ENCODE data around the gene EMC8. TPM values are rescaled to one million over a fixed set of nuclear protein-coding genes. Genes with fewer than 3 reads are reported as not detected.

Gene EMC8
- total RNA-seq, 1 donor from 2014 or later: 41.4 TPM

- no peak for DNase-seq (ENCODE audit: extremely low spot score, unreplicated experiment)
- Mint-ChIP-seq H3K4me3 (no peak overlapping the region), H3K27ac (no peak overlapping the region), H3K27me3 (peaks cover 50% of the 10 kb centered on the region), H3K36me3 (no peaks in the 10 kb centered on the region), H3K9me3 (no peaks in the 10 kb centered on the region), H3K4me1 (ENCODE audit: unreplicated experiment) (no peaks in the 10 kb centered on the region)
- no peak for TF ChIP-seq CTCF (conservative IDR thresholded peaks at IDR 0.05)
Observed at GRCh38 chr16:85816159-85816558, 16.8 kb upstream of the EMC8 start.

DNA sequence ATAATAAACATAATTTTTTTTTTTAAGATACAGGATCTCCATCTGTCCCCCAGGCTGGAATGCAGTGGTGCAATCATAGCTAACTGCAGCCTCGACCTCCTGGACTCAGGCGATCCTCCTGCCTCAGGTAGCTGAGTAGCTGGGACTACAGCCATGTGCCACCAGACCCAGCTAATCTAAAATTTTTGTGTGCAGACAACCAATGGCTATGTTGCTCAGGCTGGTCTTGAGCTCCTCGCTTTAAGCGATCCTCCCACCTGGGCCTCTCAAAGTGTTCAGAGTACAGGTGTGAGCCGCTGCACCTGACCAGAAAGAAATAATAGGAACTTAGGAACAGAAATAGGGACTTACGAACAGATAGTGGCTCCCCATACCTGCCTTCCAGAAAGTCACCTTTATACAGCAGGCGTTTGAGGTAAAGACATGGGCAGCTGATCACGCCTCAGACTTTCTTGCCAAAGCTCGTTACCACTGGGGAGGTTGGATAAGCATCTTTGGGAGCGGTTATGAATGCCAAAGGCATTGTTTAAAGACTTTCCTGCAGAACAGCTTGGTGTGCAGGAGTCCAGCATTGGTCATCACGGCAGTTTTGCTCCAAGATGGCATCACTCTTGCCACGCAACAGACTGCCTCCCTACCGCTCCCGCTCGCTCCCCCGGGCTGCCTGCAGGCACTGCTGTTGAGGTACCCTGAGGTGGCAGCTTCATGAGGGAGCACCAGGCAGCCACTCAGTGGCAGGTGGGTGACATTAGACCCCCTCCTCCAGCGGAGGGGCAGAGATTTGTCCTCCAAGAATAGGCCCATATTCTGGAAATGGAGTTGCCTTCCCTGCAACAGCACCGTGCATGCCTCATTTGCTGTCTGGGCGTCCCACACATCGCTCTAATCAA lies 13.7 kb upstream of the EMC8 start:
- no peak overlapping the region for H3K4me3 Mint-ChIP-seq
- peaks cover 33% of the 10 kb centered on the region for H3K27me3 Mint-ChIP-seq
- H3K36me3 Mint-ChIP-seq: no peaks in the 10 kb centered on the region
- H3K9me3 Mint-ChIP-seq: no peaks in the 10 kb centered on the region
- no peak for TF ChIP-seq CTCF (conservative IDR thresholded peaks at IDR 0.05)
- no peak for DNase-seq (ENCODE audit: extremely low spot score, unreplicated experiment)
- no peak overlapping the region for H3K27ac Mint-ChIP-seq
- no peaks in the 10 kb centered on the region for H3K4me1 Mint-ChIP-seq (ENCODE audit: unreplicated experiment)

DNA sequence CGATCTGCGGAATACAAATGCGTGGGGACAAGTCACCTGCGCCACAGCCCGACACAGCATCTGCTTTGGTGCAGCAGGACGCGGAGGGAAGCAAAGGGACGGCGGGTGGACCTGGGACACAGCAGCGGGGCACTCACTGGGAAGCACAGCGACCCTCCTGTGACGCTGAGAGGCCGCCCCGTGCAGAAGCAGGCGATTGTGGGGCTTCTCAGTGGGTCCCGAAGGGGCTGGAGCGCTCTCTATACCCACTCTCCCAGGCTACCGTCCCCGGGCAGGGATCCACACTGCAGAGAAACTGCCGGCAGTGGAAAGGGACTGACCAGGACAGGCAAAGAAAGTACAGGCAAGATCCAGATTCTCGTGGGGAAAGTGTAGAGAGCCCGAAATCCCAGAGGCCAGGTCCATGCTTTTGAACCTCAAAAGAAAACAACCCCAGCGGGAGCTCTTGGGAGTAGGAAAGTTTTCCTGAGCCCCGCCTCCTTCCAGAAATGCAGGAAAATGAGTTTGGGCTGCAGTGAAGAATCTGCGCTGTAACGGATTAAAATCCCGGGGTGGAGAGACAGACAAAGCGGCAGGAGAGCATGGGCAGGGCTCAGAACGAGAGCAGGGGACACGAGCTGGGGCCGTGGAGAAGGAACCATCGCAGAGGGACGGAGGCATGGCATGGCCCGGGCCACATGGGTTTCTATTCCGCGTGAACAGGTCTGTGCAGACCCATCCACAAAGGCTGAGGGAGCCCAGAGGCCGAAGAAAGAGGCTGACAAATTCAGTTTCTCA lies 12.9 kb upstream of the EMC8 start:
- Mint-ChIP-seq H3K36me3 (no peaks in the 10 kb centered on the region), H3K4me1 (ENCODE audit: unreplicated experiment) (no peaks in the 10 kb centered on the region), H3K9me3 (no peaks in the 10 kb centered on the region), H3K4me3 (no peak overlapping the region), H3K27ac (no peak overlapping the region), H3K27me3 (peaks cover 33% of the 10 kb centered on the region)
- DNase-seq (ENCODE audit: extremely low spot score, unreplicated experiment): no peak
- no peak for TF ChIP-seq CTCF (conservative IDR thresholded peaks at IDR 0.05)

DNA sequence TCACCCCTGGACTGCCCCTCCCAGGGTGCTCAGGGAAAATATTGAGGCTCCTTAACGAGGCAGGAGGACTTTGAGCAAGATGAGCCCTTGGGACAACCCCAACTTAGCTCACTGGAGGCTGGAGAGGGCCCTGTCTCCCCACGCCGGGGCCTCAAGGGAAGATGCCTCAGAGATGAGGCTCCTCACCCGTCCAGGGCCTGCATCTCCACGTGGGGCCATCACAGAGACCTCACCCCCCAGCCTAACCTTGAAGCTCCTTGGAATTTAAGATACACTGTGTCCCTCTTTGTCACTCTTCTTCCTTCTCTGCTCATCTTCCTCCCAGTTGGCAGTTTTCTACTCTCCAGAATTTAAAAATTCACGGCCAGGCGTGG lies 11.4 kb upstream of the EMC8 start:
- no peak for TF ChIP-seq CTCF (conservative IDR thresholded peaks at IDR 0.05)
- H3K36me3 Mint-ChIP-seq: peaks cover 9% of the 10 kb centered on the region
- no peak overlapping the region for H3K27ac Mint-ChIP-seq
- no peak for DNase-seq (ENCODE audit: extremely low spot score, unreplicated experiment)
- H3K4me1 Mint-ChIP-seq (ENCODE audit: unreplicated experiment): no peaks in the 10 kb centered on the region
- peaks cover 33% of the 10 kb centered on the region for H3K27me3 Mint-ChIP-seq
- H3K4me3 Mint-ChIP-seq: no peak overlapping the region
- no peaks in the 10 kb centered on the region for H3K9me3 Mint-ChIP-seq

GRCh38 chr16:85810097-85810741 lies 10.9 kb upstream of the EMC8 start:
- peaks cover 14% of the 10 kb centered on the region for H3K36me3 Mint-ChIP-seq
- no peak overlapping the region for H3K27ac Mint-ChIP-seq
- no peaks in the 10 kb centered on the region for H3K4me1 Mint-ChIP-seq (ENCODE audit: unreplicated experiment)
- no peak for TF ChIP-seq CTCF (conservative IDR thresholded peaks at IDR 0.05)
- H3K9me3 Mint-ChIP-seq: no peaks in the 10 kb centered on the region
- no peak for DNase-seq (ENCODE audit: extremely low spot score, unreplicated experiment)
- H3K4me3 Mint-ChIP-seq: no peak overlapping the region
- H3K27me3 Mint-ChIP-seq: peaks cover 31% of the 10 kb centered on the region

Measured in type B pancreatic cell (in vitro differentiated cells).